ENCODE measurements around the gene CILP2.

DNA sequence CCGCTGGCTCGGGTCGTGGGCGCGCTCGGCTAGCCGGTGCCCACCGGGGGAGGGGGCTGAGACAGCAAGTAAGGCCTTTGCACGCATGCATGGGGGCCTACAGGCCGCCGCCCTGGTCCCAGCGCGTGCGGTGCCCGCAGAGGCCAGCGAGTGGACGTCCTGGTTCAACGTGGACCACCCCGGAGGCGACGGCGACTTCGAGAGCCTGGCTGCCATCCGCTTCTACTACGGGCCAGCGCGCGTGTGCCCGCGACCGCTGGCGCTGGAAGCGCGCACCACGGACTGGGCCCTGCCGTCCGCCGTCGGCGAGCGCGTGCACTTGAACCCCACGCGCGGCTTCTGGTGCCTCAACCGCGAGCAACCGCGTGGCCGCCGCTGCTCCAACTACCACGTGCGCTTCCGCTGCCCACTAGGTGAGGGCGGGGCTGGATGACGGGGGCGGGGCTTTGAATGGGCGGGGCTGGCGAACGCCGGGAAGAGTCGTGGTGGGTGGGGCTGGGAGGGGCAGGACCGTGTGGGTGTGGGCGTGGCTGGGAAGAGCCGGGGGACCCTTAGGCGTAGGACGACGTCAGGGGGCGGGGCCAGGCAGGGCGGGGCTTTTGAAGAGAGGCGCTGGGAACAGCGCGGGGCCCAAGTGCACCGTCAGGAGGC, 2.1 kb downstream of the CILP2 start:
- TF ChIP-seq, protein P1, sequence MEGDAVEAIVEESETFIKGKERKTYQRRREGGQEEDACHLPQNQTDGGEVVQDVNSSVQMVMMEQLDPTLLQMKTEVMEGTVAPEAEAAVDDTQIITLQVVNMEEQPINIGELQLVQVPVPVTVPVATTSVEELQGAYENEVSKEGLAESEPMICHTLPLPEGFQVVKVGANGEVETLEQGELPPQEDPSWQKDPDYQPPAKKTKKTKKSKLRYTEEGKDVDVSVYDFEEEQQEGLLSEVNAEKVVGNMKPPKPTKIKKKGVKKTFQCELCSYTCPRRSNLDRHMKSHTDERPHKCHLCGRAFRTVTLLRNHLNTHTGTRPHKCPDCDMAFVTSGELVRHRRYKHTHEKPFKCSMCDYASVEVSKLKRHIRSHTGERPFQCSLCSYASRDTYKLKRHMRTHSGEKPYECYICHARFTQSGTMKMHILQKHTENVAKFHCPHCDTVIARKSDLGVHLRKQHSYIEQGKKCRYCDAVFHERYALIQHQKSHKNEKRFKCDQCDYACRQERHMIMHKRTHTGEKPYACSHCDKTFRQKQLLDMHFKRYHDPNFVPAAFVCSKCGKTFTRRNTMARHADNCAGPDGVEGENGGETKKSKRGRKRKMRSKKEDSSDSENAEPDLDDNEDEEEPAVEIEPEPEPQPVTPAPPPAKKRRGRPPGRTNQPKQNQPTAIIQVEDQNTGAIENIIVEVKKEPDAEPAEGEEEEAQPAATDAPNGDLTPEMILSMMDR (IDR thresholded peaks at IDR 0.05; ENCODE audit: low read depth, low read length, poor library complexity, severe bottlenecking) = no peak
- TF ChIP-seq EZH2phosphoT487 (IDR thresholded peaks at IDR 0.05; ENCODE audit: borderline replicate concordance, low read length) = no peak

Data from DOHH2 (cell line).